Mammary epithelial cell (primary cell): ENCODE results near the gene SLC22A25.

Source experiments
- EZH2 ChIP-seq: IDR thresholded peaks from 2 replicates; pipeline ENCODE4 v1.6.1; 2012; ENCODE audit warnings: low read length, inconsistent platforms, borderline replicate concordance
- TF ChIP-seq, protein P1 (sequence below), 2 donors: IDR thresholded peaks in 1 of 2; conservative IDR thresholded peaks in 1 of 2; 2 replicates each; pipeline ENCODE4 v1.5.1; 2011 to 2012; ENCODE audit warnings: inconsistent platforms in 2 of 2, low read length in 2 of 2, mild to moderate bottlenecking in 2 of 2, control low read depth in 1 of 2, low read depth in 1 of 2; ENCODE audit not compliant: insufficient read depth in 1 of 2; ENCODE audit errors: extremely low read depth in 1 of 2

DNA sequence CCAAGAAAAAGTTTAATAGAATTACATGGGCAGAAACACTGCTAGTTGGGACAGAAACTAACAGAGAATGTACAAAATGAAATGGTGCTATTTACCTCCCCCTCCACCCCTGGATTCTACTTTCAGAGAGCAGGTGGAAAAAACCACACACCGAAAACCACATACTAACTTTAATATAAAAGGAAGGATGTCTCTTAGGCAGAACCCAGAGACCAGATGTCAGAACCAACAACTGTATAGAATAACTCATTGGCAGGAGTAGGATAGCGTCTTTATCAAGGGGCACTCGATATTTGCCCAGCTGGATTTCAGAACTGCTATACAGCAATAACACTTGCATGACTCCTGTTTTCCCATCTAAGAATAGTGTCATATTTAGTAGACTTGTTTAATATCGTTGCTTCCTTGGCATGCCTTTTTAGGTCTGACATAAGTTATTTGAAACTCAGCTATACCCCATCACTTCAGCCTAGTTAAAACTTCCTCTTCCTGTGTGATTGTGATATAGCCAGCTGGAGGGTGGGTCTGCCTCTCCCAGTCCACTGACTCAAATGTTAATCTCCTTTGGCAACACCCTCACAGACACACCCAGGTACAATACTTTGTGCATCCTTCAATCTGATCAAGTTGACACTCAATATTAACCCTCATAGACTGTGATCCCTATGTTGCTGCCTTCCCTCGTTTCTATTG lies 1.2 kb downstream of the SLC22A25 start:
- TF ChIP-seq, protein P1, sequence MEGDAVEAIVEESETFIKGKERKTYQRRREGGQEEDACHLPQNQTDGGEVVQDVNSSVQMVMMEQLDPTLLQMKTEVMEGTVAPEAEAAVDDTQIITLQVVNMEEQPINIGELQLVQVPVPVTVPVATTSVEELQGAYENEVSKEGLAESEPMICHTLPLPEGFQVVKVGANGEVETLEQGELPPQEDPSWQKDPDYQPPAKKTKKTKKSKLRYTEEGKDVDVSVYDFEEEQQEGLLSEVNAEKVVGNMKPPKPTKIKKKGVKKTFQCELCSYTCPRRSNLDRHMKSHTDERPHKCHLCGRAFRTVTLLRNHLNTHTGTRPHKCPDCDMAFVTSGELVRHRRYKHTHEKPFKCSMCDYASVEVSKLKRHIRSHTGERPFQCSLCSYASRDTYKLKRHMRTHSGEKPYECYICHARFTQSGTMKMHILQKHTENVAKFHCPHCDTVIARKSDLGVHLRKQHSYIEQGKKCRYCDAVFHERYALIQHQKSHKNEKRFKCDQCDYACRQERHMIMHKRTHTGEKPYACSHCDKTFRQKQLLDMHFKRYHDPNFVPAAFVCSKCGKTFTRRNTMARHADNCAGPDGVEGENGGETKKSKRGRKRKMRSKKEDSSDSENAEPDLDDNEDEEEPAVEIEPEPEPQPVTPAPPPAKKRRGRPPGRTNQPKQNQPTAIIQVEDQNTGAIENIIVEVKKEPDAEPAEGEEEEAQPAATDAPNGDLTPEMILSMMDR (conservative IDR thresholded peaks at IDR 0.05 in 1 of 2, IDR thresholded peaks at IDR 0.05 in 1 of 2; ENCODE audit: extremely low read depth in 1 of 2, insufficient read depth in 1 of 2, low read depth in 1 of 2, low read length in 2 of 2) = no peak
- TF ChIP-seq EZH2 = no peak
